HepG2 (cell line): ENCODE measurements around the gene RMI2. TPM values are rescaled to one million over a fixed set of nuclear protein-coding genes. Genes with fewer than 3 reads are reported as not detected.

Source experiments
- BHLHE40 ChIP-seq: IDR thresholded peaks from 2 replicates; pipeline ENCODE4 v1.6.1; 2011; ENCODE audit warnings: low read length, improper control_type of control experiment
- CEBPB ChIP-seq: IDR thresholded peaks from 2 replicates; pipeline ENCODE4 v1.6.1; 2011; ENCODE audit warnings: low read depth, low read length, improper control_type of control experiment, borderline replicate concordance
- MAFK ChIP-seq, 2 experiments: IDR thresholded peaks in 1 of 2; conservative IDR thresholded peaks in 1 of 2; 2 replicates each; pipeline ENCODE4 v1.6.1; 2011; ENCODE audit warnings: improper control_type of control experiment in 2 of 2, low read length in 2 of 2
- MED13 ChIP-seq: sonication (generic); formaldehyde crosslinking; IDR thresholded peaks from 2 replicates; pipeline ENCODE4 v1.5.0; 2020; ENCODE audit warnings: missing genetic modification reagents
- NAIF1 ChIP-seq: sonication (generic); formaldehyde crosslinking; IDR thresholded peaks from 2 replicates; pipeline ENCODE4 v1.5.0; 2020; ENCODE audit warnings: mild to moderate bottlenecking, missing genetic modification reagents, borderline replicate concordance
- TEAD2 ChIP-seq: sonication (generic); formaldehyde crosslinking; IDR thresholded peaks from 2 replicates; pipeline ENCODE4 v1.9.0; 2021; ENCODE audit warnings: missing genetic modification reagents
- U2AF1 ChIP-seq: fragments of 200-400 bp; formaldehyde crosslinking; optimal IDR thresholded peaks from 2 replicates; pipeline ENCODE3; 2017; ENCODE audit warnings: mild to moderate bottlenecking, low read depth, low read length
- ZBTB8A ChIP-seq: sonication (generic); formaldehyde crosslinking; IDR thresholded peaks from 2 replicates; pipeline ENCODE4 v1.4.0; 2020; ENCODE audit warnings: mild to moderate bottlenecking, low read depth, missing genetic modification reagents, borderline replicate concordance
- ZNF260 ChIP-seq: sonication (generic); formaldehyde crosslinking; IDR thresholded peaks from 2 replicates; pipeline ENCODE4 v1.4.0; 2020; ENCODE audit warnings: missing genetic modification reagents, low read depth, mild to moderate bottlenecking, borderline replicate concordance
- ZNF343 ChIP-seq: sonication (generic); formaldehyde crosslinking; IDR thresholded peaks from 2 replicates; pipeline ENCODE4 v1.4.0; 2020; ENCODE audit warnings: mild to moderate bottlenecking, missing genetic modification reagents
- ZNF570 ChIP-seq: sonication (generic); formaldehyde crosslinking; IDR thresholded peaks from 2 replicates; pipeline ENCODE4 v1.4.0; 2020; ENCODE audit warnings: mild to moderate bottlenecking, missing genetic modification reagents, borderline replicate concordance
- ZNF773 ChIP-seq: sonication (generic); formaldehyde crosslinking; IDR thresholded peaks from 2 replicates; pipeline ENCODE4 v1.4.0; 2020; ENCODE audit warnings: missing genetic modification reagents, borderline replicate concordance
- ZNF83 ChIP-seq: sonication (generic); formaldehyde crosslinking; IDR thresholded peaks from 2 replicates; pipeline ENCODE4 v1.4.0; 2020; ENCODE audit warnings: missing genetic modification reagents, mild to moderate bottlenecking, borderline replicate concordance
- polyA plus RNA-seq, 8 experiments: library from polyadenylated mRNA; depleted of rRNA in 3 of 8; stranded (reverse) in 7 of 8; unstranded in 1 of 8; fragments of >200 nt; fragmentation: Illumina TruSeq in 4 of 8; extraction: Trizol in 4 of 8; gene quantifications; 2 replicates each; pipeline versions ENCODE4 v1.2.1 to v1.2.3, GENCODE V29; 2011 to 2016; ENCODE audit warnings: low read depth in 4 of 8, missing spikeins in 1 of 8, mixed read lengths in 1 of 8; ENCODE audit not compliant: insufficient read depth in 1 of 8
- total RNA-seq, 5 experiments: library from RNA; depleted of rRNA; stranded (reverse); fragments of >200 nt; fragmentation: Illumina TruSeq; extraction: Trizol; gene quantifications; 2 replicates each; pipeline ENCODE4 v1.2.3, GENCODE V29; 2016; ENCODE audit warnings: low read depth in 1 of 5
- TF ChIP-seq, protein P1 (sequence below): sonication (generic); formaldehyde crosslinking; IDR thresholded peaks from 2 replicates; pipeline ENCODE4 v1.5.0; 2020; ENCODE audit warnings: mild to moderate bottlenecking, low read depth, missing genetic modification reagents, borderline replicate concordance
- TF ChIP-seq, protein P2 (sequence below): IDR thresholded peaks from 2 replicates; pipeline ENCODE4 v1.6.1; 2016; ENCODE audit warnings: low read depth
- TF ChIP-seq, protein P3 (sequence below): sonication (generic); formaldehyde crosslinking; IDR thresholded peaks from 2 replicates; pipeline ENCODE4 v1.5.1; 2020; ENCODE audit warnings: mild to moderate bottlenecking, moderate library complexity, missing genetic modification reagents
- TF ChIP-seq, protein P4 (sequence below): sonication (generic); formaldehyde crosslinking; conservative IDR thresholded peaks from 2 replicates; pipeline ENCODE4 v1.4.0; 2020; ENCODE audit warnings: mild to moderate bottlenecking, missing genetic modification reagents, moderate library complexity
- TF ChIP-seq, protein P5 (sequence below): sonication (generic); formaldehyde crosslinking; IDR thresholded peaks from 2 replicates; pipeline ENCODE4 v1.8.1; 2023; ENCODE audit warnings: missing genetic modification reagents, mild to moderate bottlenecking, borderline replicate concordance
- TF ChIP-seq, protein P6 (sequence below): IDR thresholded peaks from 2 replicates; pipeline ENCODE4 v1.6.1; 2012; ENCODE audit warnings: low read depth, low read length, improper control_type of control experiment

Gene RMI2
- total and polyA plus RNA-seq, 2 of the 13 experiments (the other 11 are each of a cell fraction or from before 2014, with no cell fraction given): 24.5 to 55.7 TPM

DNA sequence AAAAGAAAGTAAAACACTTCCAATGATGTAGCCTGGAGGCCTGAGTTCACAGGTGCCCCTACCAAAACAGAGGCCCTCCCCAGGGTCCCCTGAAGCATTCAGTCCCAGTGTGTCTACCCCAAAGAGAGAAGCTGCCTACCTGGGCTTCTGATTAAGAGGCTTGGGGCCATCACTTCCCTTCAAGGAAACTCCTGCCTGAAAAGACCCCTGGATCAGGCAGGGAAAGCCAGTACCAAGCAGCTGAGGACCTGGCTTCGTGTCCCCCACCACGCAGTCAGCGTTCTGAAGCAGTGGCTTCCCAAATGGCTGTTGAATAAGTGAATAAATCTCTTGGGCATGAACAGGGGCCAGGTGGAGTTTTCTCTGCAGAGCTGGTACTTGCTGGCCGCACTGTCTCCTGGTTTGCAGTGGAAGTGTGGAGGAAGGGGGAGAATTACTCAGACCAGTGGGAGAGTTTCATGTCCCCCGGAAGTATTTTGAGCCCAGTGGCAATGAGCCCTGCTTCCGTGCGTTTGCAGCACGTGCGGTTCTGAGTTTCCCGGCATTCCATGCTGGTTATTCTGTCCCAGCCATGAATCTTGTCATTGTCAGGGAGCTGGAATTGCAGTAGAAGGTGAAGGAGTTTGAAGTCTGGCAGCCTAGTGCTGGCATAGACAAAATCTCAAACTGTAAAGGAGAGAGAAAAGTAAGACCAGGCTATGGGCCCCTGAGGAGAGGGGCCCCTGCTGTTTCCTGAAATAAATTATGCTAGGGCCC lies 27.0 kb downstream of the RMI2 start (continued):
- TF ChIP-seq, protein P1, sequence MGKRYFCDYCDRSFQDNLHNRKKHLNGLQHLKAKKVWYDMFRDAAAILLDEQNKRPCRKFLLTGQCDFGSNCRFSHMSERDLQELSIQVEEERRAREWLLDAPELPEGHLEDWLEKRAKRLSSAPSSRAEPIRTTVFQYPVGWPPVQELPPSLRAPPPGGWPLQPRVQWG: no peak
- TF ChIP-seq, protein P2, sequence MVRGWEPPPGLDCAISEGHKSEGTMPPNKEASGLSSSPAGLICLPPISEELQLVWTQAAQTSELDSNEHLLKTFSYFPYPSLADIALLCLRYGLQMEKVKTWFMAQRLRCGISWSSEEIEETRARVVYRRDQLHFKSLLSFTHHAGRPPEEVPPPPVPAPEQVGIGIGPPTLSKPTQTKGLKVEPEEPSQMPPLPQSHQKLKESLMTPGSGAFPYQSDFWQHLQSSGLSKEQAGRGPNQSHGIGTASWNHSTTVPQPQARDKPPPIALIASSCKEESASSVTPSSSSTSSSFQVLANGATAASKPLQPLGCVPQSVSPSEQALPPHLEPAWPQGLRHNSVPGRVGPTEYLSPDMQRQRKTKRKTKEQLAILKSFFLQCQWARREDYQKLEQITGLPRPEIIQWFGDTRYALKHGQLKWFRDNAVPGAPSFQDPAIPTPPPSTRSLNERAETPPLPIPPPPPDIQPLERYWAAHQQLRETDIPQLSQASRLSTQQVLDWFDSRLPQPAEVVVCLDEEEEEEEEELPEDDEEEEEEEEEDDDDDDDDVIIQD (CRISPR knock-in tag): no peak
- TF ChIP-seq ZNF773 (CRISPR knock-in tag): no peak
- peak; percentile 39; the same call in 1 of the 2 replicates for TF ChIP-seq NAIF1 (CRISPR knock-in tag)
- TF ChIP-seq CEBPB: no peak
- TF ChIP-seq, protein P3, sequence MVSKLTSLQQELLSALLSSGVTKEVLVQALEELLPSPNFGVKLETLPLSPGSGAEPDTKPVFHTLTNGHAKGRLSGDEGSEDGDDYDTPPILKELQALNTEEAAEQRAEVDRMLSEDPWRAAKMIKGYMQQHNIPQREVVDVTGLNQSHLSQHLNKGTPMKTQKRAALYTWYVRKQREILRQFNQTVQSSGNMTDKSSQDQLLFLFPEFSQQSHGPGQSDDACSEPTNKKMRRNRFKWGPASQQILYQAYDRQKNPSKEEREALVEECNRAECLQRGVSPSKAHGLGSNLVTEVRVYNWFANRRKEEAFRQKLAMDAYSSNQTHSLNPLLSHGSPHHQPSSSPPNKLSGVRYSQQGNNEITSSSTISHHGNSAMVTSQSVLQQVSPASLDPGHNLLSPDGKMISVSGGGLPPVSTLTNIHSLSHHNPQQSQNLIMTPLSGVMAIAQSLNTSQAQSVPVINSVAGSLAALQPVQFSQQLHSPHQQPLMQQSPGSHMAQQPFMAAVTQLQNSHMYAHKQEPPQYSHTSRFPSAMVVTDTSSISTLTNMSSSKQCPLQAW (CRISPR knock-in tag): peak; percentile 5; the same call in 1 of the 2 replicates
- TF ChIP-seq ZNF83: 0 out of 2 replicates have a peak, but pooled peaks have one; percentile 15
- no peak for TF ChIP-seq MED13 (CRISPR knock-in tag)
- TF ChIP-seq, protein P4, sequence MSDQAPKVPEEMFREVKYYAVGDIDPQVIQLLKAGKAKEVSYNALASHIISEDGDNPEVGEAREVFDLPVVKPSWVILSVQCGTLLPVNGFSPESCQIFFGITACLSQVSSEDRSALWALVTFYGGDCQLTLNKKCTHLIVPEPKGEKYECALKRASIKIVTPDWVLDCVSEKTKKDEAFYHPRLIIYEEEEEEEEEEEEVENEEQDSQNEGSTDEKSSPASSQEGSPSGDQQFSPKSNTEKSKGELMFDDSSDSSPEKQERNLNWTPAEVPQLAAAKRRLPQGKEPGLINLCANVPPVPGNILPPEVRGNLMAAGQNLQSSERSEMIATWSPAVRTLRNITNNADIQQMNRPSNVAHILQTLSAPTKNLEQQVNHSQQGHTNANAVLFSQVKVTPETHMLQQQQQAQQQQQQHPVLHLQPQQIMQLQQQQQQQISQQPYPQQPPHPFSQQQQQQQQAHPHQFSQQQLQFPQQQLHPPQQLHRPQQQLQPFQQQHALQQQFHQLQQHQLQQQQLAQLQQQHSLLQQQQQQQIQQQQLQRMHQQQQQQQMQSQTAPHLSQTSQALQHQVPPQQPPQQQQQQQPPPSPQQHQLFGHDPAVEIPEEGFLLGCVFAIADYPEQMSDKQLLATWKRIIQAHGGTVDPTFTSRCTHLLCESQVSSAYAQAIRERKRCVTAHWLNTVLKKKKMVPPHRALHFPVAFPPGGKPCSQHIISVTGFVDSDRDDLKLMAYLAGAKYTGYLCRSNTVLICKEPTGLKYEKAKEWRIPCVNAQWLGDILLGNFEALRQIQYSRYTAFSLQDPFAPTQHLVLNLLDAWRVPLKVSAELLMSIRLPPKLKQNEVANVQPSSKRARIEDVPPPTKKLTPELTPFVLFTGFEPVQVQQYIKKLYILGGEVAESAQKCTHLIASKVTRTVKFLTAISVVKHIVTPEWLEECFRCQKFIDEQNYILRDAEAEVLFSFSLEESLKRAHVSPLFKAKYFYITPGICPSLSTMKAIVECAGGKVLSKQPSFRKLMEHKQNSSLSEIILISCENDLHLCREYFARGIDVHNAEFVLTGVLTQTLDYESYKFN: no peak
- TF ChIP-seq BHLHE40: peak; percentile 62
- TF ChIP-seq U2AF1: no peak
- TF ChIP-seq TEAD2 (CRISPR knock-in tag): no peak
- TF ChIP-seq, protein P5, sequence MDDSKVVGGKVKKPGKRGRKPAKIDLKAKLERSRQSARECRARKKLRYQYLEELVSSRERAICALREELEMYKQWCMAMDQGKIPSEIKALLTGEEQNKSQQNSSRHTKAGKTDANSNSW: no peak
- TF ChIP-seq, protein P6, sequence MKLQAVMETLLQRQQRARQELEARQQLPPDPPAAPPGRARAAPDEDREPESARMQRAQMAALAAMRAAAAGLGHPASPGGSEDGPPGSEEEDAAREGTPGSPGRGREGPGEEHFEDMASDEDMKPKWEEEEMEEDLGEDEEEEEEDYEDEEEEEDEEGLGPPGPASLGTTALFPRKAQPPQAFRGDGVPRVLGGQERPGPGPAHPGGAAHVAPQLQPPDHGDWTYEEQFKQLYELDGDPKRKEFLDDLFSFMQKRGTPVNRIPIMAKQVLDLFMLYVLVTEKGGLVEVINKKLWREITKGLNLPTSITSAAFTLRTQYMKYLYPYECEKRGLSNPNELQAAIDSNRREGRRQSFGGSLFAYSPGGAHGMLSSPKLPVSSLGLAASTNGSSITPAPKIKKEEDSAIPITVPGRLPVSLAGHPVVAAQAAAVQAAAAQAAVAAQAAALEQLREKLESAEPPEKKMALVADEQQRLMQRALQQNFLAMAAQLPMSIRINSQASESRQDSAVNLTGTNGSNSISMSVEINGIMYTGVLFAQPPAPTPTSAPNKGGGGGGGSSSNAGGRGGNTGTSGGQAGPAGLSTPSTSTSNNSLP: no peak
- no peak for TF ChIP-seq ZBTB8A (CRISPR knock-in tag)
- TF ChIP-seq ZNF570 (CRISPR knock-in tag): no peak
- TF ChIP-seq ZNF343 (CRISPR knock-in tag): no peak
- 0 out of 2 replicates have a peak, but pooled peaks have one; percentile 1 for TF ChIP-seq ZNF260 (CRISPR knock-in tag)
- no peak for TF ChIP-seq MAFK (conservative IDR thresholded peaks at IDR 0.05 in 1 of 2, IDR thresholded peaks at IDR 0.05 in 1 of 2; ENCODE audit: low read length in 2 of 2)
